Brain microvascular endothelial cell (primary cell): ENCODE results near the gene TNFRSF18.

Experiments used
- DNase-seq: peaks from one replicate; pipeline ENCODE4 v3.0.0-alpha.2; 2020
- H3K27ac ChIP-seq: fragments of 250-450 bp; sonication (Bioruptor Pico); 2 replicates; pipeline ENCODE4 v1.5.1; 2020; ENCODE audit warnings: mild to moderate bottlenecking, moderate library complexity
- H3K27me3 ChIP-seq: fragments of 250-450 bp; sonication (Bioruptor Pico); replicated peaks from 2 replicates; pipeline ENCODE4 v1.5.1; 2020; ENCODE audit warnings: mild to moderate bottlenecking
- H3K36me3 ChIP-seq: fragments of 250-450 bp; sonication (Bioruptor Pico); replicated peaks from 2 replicates; pipeline ENCODE4 v1.5.1; 2020; ENCODE audit warnings: mild to moderate bottlenecking
- H3K4me3 ChIP-seq: 2 replicates; pipeline ENCODE4 v1.5.1; 2011; ENCODE audit warnings: low read depth, mild to moderate bottlenecking, control low read depth, low read length, moderate library complexity
- in situ Hi-C: cut with HindIII; loops from 2 replicates; pipeline ENCODE4 v1.10.0; 2017; ENCODE audit warnings: low sequenced_read_pairs, low pct_ligation_motif_present
- TF ChIP-seq, protein P1 (sequence below): IDR thresholded peaks from 2 replicates; pipeline ENCODE4 v1.5.1; 2011; ENCODE audit warnings: low read depth, mild to moderate bottlenecking, moderate library complexity, low read length, control low read depth, inconsistent platforms; ENCODE audit errors: missing control alignments

Gene TNFRSF18

GRCh38 chr1:1226566-1227362, 20.4 kb upstream of the TNFRSF18 start:
- H3K36me3 ChIP-seq: peaks cover 44% of the 10 kb centered on the region
- DNase-seq: no peak
- H3K4me3 ChIP-seq: no peak overlapping the region
- H3K27ac ChIP-seq: no peak overlapping the region
- TF ChIP-seq, protein P1, sequence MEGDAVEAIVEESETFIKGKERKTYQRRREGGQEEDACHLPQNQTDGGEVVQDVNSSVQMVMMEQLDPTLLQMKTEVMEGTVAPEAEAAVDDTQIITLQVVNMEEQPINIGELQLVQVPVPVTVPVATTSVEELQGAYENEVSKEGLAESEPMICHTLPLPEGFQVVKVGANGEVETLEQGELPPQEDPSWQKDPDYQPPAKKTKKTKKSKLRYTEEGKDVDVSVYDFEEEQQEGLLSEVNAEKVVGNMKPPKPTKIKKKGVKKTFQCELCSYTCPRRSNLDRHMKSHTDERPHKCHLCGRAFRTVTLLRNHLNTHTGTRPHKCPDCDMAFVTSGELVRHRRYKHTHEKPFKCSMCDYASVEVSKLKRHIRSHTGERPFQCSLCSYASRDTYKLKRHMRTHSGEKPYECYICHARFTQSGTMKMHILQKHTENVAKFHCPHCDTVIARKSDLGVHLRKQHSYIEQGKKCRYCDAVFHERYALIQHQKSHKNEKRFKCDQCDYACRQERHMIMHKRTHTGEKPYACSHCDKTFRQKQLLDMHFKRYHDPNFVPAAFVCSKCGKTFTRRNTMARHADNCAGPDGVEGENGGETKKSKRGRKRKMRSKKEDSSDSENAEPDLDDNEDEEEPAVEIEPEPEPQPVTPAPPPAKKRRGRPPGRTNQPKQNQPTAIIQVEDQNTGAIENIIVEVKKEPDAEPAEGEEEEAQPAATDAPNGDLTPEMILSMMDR: no peak
- in situ Hi-C loops: no loop called here
- H3K27me3 ChIP-seq: no peaks in the 10 kb centered on the region

GRCh38 chr1:1225913-1226312, 19.5 kb upstream of the TNFRSF18 start:
- DNase-seq: no peak
- TF ChIP-seq, protein P1: no peak
- Histone ChIP-seq H3K27me3 (no peaks in the 10 kb centered on the region), H3K4me3 (no peak overlapping the region), H3K36me3 (peaks cover 51% of the 10 kb centered on the region), H3K27ac (no peak overlapping the region)
- in situ Hi-C loops: no loop called here

DNA sequence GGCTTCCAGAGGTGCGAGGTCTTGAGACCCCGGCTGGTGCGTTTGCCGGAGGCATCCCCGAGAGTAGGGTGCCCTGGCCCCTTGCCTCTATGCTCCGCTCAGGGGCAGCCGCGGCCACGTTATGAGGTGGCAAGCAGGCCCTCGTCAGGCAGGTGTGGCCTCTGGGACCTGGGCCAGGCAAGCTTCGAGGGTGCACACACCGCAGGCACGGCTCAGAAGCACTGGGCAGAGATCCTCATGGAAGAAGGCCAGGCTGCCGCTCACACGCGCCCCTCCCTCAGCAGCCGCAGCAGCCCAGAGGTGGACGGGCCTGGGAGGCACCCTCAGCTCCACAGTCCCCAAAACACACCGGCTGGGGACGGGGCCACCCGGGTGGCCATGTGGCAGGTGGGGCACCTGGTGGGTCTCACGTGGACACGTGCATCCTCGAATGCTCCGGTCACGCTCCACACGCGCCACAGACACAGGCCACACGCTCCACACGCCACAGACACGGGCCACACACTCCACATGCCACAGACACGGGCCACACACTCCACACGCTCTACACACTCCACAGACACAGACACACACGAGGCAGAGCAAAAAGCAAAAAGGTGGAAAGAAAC, 18.9 kb upstream of the TNFRSF18 start:
- TF ChIP-seq, protein P1: no peak
- no peak overlapping the region for H3K27ac ChIP-seq
- in situ Hi-C loops: no loop called here
- peaks cover 57% of the 10 kb centered on the region for H3K36me3 ChIP-seq
- no peak overlapping the region for H3K4me3 ChIP-seq
- no peak for DNase-seq
- no peaks in the 10 kb centered on the region for H3K27me3 ChIP-seq

GRCh38 chr1:1223891-1224290, 17.5 kb upstream of the TNFRSF18 start:
- Histone ChIP-seq H3K27me3 (no peaks in the 10 kb centered on the region), H3K27ac (no peak overlapping the region), H3K4me3 (no peak overlapping the region), H3K36me3 (peaks cover 66% of the 10 kb centered on the region)
- in situ Hi-C loops: no loop called here
- DNase-seq: no peak
- TF ChIP-seq, protein P1: no peak

GRCh38 chr1:1223321-1223720, 16.9 kb upstream of the TNFRSF18 start:
- TF ChIP-seq, protein P1: no peak
- Histone ChIP-seq H3K36me3 (peaks cover 67% of the 10 kb centered on the region), H3K27me3 (no peaks in the 10 kb centered on the region), H3K27ac (no peak overlapping the region), H3K4me3 (no peak overlapping the region)
- in situ Hi-C loops: no loop called here
- no peak for DNase-seq
